Muscle layer of colon (tissue), 2 donors: ENCODE data around the gene KIRREL3.

Source experiments
- H3K27ac ChIP-seq: one replicate; pipeline ENCODE4 v1.7.0; 2013; ENCODE audit warnings: low read depth, mild to moderate bottlenecking, low read length, moderate library complexity
- H3K27me3 ChIP-seq, 2 donors: one replicate each; pipeline ENCODE4 v1.7.0; 2013; ENCODE audit warnings: low read length in 2 of 2, mild to moderate bottlenecking in 2 of 2; ENCODE audit not compliant: insufficient read depth in 2 of 2, control insufficient read depth in 1 of 2
- H3K36me3 ChIP-seq: one replicate; pipeline ENCODE4 v1.7.0; 2013; ENCODE audit warnings: mild to moderate bottlenecking, low read length; ENCODE audit not compliant: insufficient read depth
- H3K4me1 ChIP-seq: one replicate; pipeline ENCODE4 v1.7.0; 2013; ENCODE audit warnings: mild to moderate bottlenecking, low read length; ENCODE audit not compliant: insufficient read depth
- H3K4me3 ChIP-seq, 2 donors: one replicate each; pipeline ENCODE4 v1.7.0; 2013; ENCODE audit warnings: low read length in 2 of 2, low read depth in 1 of 2, mild to moderate bottlenecking in 1 of 2, moderate library complexity in 1 of 2
- H3K9ac ChIP-seq: one replicate; pipeline ENCODE4 v1.7.0; 2013; ENCODE audit warnings: low read length
- H3K9me3 ChIP-seq: one replicate; pipeline ENCODE4 v1.7.0; 2013; ENCODE audit warnings: mild to moderate bottlenecking, low read length
- donor health status: abdominal sarcoma.
- donor health status: Adenocarcinoma of cecum.

Gene KIRREL3

GRCh38 chr11:126476977-126477376, 523.6 kb downstream of the KIRREL3 start:
- no peaks in the 10 kb centered on the region for H3K27me3 ChIP-seq
- no peak overlapping the region for H3K9ac ChIP-seq
- no peaks in the 10 kb centered on the region for H3K36me3 ChIP-seq
- no peak overlapping the region for H3K27ac ChIP-seq
- no peak overlapping the region for H3K4me3 ChIP-seq
- no peaks in the 10 kb centered on the region for H3K9me3 ChIP-seq
- H3K4me1 ChIP-seq, result peaks cover 7% of the 10 kb centered on the region

GRCh38 chr11:126476266-126476924, 524.2 kb downstream of the KIRREL3 start:
- H3K4me3 ChIP-seq, result no peak overlapping the region
- H3K9ac ChIP-seq, result no peak overlapping the region
- no peak overlapping the region for H3K27ac ChIP-seq
- H3K9me3 ChIP-seq, result no peaks in the 10 kb centered on the region
- H3K4me1 ChIP-seq, result peaks cover 7% of the 10 kb centered on the region
- no peaks in the 10 kb centered on the region for H3K27me3 ChIP-seq
- H3K36me3 ChIP-seq, result no peaks in the 10 kb centered on the region

- H3K4me3 ChIP-seq, result no peak overlapping the region
- H3K36me3 ChIP-seq, result no peaks in the 10 kb centered on the region
- H3K4me1 ChIP-seq, result peaks cover 3% of the 10 kb centered on the region
- H3K9ac ChIP-seq, result no peak overlapping the region
- no peak overlapping the region for H3K27ac ChIP-seq
- no peaks in the 10 kb centered on the region for H3K9me3 ChIP-seq
- H3K27me3 ChIP-seq, result no peaks in the 10 kb centered on the region
Measured at GRCh38 chr11:126475014-126475991, 525.3 kb downstream of the KIRREL3 start.

- H3K4me3 ChIP-seq, result no peak overlapping the region
- H3K27ac ChIP-seq, result no peak overlapping the region
- H3K36me3 ChIP-seq, result no peaks in the 10 kb centered on the region
- no peaks in the 10 kb centered on the region for H3K4me1 ChIP-seq
- no peaks in the 10 kb centered on the region for H3K27me3 ChIP-seq
- H3K9ac ChIP-seq, result no peak overlapping the region
- H3K9me3 ChIP-seq, result no peaks in the 10 kb centered on the region
Measured at GRCh38 chr11:126474220-126474619, 526.4 kb downstream of the KIRREL3 start.

- Histone ChIP-seq H3K27ac (no peak overlapping the region), H3K27me3 (peaks cover 0 to 2% of the 10 kb centered on the region in 2 donors), H3K36me3 (no peaks in the 10 kb centered on the region), H3K9ac (no peak overlapping the region), H3K9me3 (no peaks in the 10 kb centered on the region), H3K4me3 (no peak overlapping the region), H3K4me1 (no peaks in the 10 kb centered on the region)
Measured at GRCh38 chr11:126473269-126473668, 527.3 kb downstream of the KIRREL3 start.

- no peak overlapping the region for H3K27ac ChIP-seq
- no peak overlapping the region for H3K9ac ChIP-seq
- H3K4me1 ChIP-seq, result peaks cover 9% of the 10 kb centered on the region
- H3K4me3 ChIP-seq, result no peak overlapping the region
- H3K36me3 ChIP-seq, result no peaks in the 10 kb centered on the region
- peaks cover 0 to 10% of the 10 kb centered on the region in 2 donors for H3K27me3 ChIP-seq
- no peaks in the 10 kb centered on the region for H3K9me3 ChIP-seq
Measured at GRCh38 chr11:126469311-126469710, 531.3 kb downstream of the KIRREL3 start.

- no peak overlapping the region for H3K4me3 ChIP-seq
- H3K4me1 ChIP-seq, result peaks cover 9% of the 10 kb centered on the region
- H3K9me3 ChIP-seq, result no peaks in the 10 kb centered on the region
- H3K27me3 ChIP-seq, result peaks cover 0 to 10% of the 10 kb centered on the region in 2 donors
- no peaks in the 10 kb centered on the region for H3K36me3 ChIP-seq
- H3K27ac ChIP-seq, result no peak overlapping the region
- H3K9ac ChIP-seq, result no peak overlapping the region
Measured at GRCh38 chr11:126468102-126468521, 532.5 kb downstream of the KIRREL3 start.

- Histone ChIP-seq H3K27ac (no peak overlapping the region), H3K9ac (no peak overlapping the region), H3K4me3 (no peak overlapping the region), H3K9me3 (no peaks in the 10 kb centered on the region), H3K27me3 (peaks cover 0 to 10% of the 10 kb centered on the region in 2 donors), H3K4me1 (peaks cover 9% of the 10 kb centered on the region), H3K36me3 (no peaks in the 10 kb centered on the region)
Measured at GRCh38 chr11:126467471-126467870, 533.1 kb downstream of the KIRREL3 start.

- Histone ChIP-seq H3K36me3 (no peaks in the 10 kb centered on the region), H3K9ac (no peak overlapping the region), H3K4me1 (peaks cover 9% of the 10 kb centered on the region), H3K4me3 (no peak overlapping the region), H3K27ac (no peak overlapping the region), H3K27me3 (peaks cover 0 to 10% of the 10 kb centered on the region in 2 donors), H3K9me3 (no peaks in the 10 kb centered on the region)
Measured at GRCh38 chr11:126467046-126467370, 533.6 kb downstream of the KIRREL3 start.

- H3K27ac ChIP-seq, result no peak overlapping the region
- H3K9me3 ChIP-seq, result no peaks in the 10 kb centered on the region
- no peak overlapping the region for H3K4me3 ChIP-seq
- H3K36me3 ChIP-seq, result no peaks in the 10 kb centered on the region
- H3K4me1 ChIP-seq, result peaks cover 9% of the 10 kb centered on the region
- H3K27me3 ChIP-seq, result peaks cover 0 to 10% of the 10 kb centered on the region in 2 donors
- H3K9ac ChIP-seq, result no peak overlapping the region
Measured at GRCh38 chr11:126466236-126467045, 534.1 kb downstream of the KIRREL3 start.

- Histone ChIP-seq H3K27me3 (peaks cover 0 to 10% of the 10 kb centered on the region in 2 donors), H3K9ac (no peak overlapping the region), H3K36me3 (no peaks in the 10 kb centered on the region), H3K27ac (no peak overlapping the region), H3K4me3 (no peak overlapping the region), H3K9me3 (no peaks in the 10 kb centered on the region), H3K4me1 (peaks cover 9% of the 10 kb centered on the region)
Measured at GRCh38 chr11:126465573-126466188, 534.9 kb downstream of the KIRREL3 start.
